Erythroblast (primary cell): ENCODE measurements around the gene FCRL3.

Source experiments
- GATA1 ChIP-seq: IDR thresholded peaks from 2 replicates; pipeline ENCODE4 v1.6.1; 2011; ENCODE audit warnings: low read depth, mild to moderate bottlenecking, control low read depth, low read length, moderate library complexity
- POLR2A ChIP-seq: IDR thresholded peaks from 2 replicates; pipeline ENCODE4 v1.6.1; 2011; ENCODE audit warnings: mild to moderate bottlenecking, low read length

DNA sequence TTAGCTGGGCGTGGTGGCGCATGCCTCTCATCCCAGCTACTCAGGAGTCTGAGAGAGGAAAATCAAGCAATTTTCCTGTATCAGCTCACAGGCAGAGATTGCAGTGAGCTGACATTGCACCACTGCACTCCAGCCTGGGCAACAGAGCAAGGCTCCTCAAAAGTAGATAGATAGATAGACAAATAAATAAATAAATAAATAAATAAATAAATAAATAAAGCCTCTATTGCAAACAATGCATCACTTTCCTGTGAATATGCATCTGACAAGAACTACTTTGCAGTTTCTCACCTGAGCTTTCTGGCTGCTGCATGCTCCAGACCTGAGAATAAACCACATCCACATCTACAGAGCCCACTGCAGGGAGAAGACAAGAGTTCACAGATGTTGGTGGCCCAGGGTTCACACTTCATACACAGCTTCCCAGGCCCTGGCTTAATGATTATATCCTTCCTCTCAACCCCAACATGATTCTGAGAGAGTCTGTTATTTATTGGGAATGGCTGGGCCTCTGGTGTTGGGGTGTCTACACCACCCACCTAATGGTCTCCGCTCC lies 47.8 kb upstream of the FCRL3 start:
- TF ChIP-seq POLR2A (no peak), GATA1 (no peak)
